Keratinocyte (primary cell): ENCODE results near the gene ZNF350.

ENCODE experiments used
- CTCF ChIP-seq, 3 experiments: IDR thresholded peaks in 1 of 3; conservative IDR thresholded peaks in 1 of 3; optimal IDR thresholded peaks in 1 of 3; 2 replicates in 2 of 3; 3 replicates in 1 of 3; pipeline versions ENCODE3 to v1.5.1; 2011; ENCODE audit warnings: low read length in 3 of 3, mild to moderate bottlenecking in 3 of 3, moderate library complexity in 2 of 3, control low read depth in 1 of 3, inconsistent platforms in 1 of 3; ENCODE audit not compliant: insufficient read depth in 2 of 3; ENCODE audit errors: extremely low read depth in 1 of 3
- EZH2 ChIP-seq: IDR thresholded peaks from one replicate; pipeline ENCODE4 v1.6.1; 2012; ENCODE audit warnings: inconsistent platforms, mild to moderate bottlenecking, low read length, moderate library complexity

- no peak for TF ChIP-seq CTCF (optimal IDR thresholded peaks at IDR 0.05 in 1 of 3, IDR thresholded peaks at IDR 0.05 in 1 of 3, conservative IDR thresholded peaks at IDR 0.05 in 1 of 3; ENCODE audit: extremely low read depth in 1 of 3, insufficient read depth in 2 of 3, low read length in 3 of 3)
- no peak for TF ChIP-seq EZH2
These were observed 47.5 kb upstream of the ZNF350 start for GRCh38 chr19:52034051-52034728.
